C4-2B (cell line): Measurements from ENCODE around the gene MATN1.
A peak's percentile ranks its signal among the peaks of the same experiment; 100 is the strongest.

Experiments
- H3K27ac ChIP-seq: fragments of 450-650 bp; 2 replicates; pipeline ENCODE4 v1.5.1; 2017
- ZFX ChIP-seq: fragments of 450-650 bp; IDR thresholded peaks from 2 replicates; pipeline ENCODE4 v1.6.1; 2017
- TF ChIP-seq, protein P1 (sequence below): fragments of 450-650 bp; conservative IDR thresholded peaks from 2 replicates; pipeline ENCODE4 v1.5.1; 2017; ENCODE audit warnings: mild to moderate bottlenecking

Gene MATN1

DNA sequence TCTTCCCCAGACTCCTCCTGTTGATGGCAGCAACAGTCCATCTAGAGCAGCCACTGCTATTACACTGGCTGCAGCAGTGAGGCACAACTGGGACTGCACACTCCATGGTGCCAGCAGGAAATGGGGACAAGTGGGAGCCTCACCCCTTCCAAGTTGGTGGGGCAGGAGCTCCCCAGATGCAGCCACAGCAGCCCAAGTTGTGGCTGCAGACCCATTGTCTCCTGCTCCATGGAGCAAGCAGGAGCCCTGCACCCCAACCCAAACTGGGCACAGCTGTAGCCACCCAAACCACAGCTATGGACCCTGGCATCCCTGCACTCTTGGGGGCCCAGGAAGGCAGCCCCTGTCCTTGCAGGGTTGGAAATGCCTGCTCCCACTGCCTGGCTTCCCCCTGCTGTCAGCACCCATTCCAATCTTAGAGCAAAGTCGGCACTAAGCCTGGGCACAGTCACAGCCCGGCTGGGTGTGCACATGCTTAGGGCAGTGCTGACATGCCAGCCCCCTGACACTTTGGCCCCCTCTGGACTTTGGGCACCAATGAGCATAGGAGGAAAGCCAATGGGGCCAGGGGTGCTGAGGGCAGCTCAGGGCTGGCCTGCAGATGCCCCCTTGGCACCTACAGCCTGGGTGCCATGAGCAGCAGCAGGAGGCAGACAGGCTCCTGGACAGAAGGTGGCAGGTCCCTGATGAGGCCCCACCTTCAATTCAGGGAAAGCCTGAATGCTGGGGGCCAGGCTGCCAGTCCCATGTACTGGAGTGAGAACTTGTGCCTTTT is 44.0 kb downstream of the MATN1 start:
- TF ChIP-seq, protein P1, sequence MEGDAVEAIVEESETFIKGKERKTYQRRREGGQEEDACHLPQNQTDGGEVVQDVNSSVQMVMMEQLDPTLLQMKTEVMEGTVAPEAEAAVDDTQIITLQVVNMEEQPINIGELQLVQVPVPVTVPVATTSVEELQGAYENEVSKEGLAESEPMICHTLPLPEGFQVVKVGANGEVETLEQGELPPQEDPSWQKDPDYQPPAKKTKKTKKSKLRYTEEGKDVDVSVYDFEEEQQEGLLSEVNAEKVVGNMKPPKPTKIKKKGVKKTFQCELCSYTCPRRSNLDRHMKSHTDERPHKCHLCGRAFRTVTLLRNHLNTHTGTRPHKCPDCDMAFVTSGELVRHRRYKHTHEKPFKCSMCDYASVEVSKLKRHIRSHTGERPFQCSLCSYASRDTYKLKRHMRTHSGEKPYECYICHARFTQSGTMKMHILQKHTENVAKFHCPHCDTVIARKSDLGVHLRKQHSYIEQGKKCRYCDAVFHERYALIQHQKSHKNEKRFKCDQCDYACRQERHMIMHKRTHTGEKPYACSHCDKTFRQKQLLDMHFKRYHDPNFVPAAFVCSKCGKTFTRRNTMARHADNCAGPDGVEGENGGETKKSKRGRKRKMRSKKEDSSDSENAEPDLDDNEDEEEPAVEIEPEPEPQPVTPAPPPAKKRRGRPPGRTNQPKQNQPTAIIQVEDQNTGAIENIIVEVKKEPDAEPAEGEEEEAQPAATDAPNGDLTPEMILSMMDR, result no peak
- no peak for TF ChIP-seq ZFX
- H3K27ac ChIP-seq, result no peak overlapping the region

DNA sequence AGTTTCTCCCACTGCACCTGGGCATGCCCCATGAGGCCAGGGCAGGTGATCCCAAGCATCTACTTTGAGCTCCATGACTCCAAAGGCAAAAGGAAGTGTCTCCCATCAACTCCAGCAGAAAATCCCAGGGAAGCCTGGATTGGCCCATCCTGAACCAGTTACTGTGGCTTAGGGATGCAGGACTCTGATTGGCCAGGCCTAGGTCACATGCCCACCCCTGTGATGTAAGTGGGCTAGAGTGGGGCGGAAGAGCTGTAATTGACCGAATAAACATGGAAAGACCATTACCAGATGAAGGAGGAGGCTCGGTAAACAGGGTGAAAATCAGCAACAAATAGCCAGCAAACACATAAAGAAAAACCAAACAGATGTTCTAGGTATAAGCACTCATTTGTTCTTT is 45.2 kb downstream of the MATN1 start:
- peak overlapping the region; percentile 20; the same call in 1 of the 2 replicates for H3K27ac ChIP-seq
- no peak for TF ChIP-seq ZFX
- TF ChIP-seq, protein P1, result no peak

DNA sequence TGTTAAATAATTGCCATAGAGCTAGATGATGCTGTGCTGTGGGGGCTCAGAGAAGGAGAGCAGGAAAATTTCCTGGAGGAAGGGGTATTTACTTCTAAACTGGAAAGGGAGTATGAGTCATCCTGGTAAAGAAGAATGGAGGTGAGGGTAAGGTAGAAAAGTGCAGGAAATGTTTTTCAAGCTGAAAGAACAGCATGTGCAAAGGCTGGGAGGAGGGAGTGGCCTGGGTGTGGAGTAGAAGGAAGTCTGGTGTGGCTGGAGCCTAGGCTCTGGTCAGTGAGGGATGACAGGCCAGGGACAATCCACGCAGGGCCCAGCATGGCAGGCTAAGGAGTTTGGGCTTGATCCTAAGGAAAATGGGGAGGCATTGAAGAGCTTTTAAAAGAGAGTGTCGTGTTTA is 45.9 kb downstream of the MATN1 start:
- peak overlapping the region; percentile 20 for H3K27ac ChIP-seq
- TF ChIP-seq ZFX, result no peak
- TF ChIP-seq, protein P1, result no peak

DNA sequence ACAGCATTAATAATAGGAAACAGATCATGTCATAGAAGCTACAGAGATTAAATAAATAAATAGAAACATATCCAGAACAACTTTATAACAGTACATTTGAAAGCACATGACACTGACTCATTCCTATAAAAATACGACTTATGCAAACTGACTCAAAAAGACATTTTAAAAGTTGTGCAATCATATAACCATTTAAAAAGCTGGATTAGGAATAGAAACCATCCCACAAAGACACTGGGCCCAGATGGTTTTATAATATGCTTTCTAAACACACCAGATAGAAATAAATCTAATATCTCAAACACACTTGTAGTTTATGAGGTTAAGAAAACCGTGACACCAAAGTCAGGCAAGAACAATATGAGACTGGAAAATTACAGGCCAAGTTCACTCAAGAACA is 47.6 kb downstream of the MATN1 start:
- no peak overlapping the region for H3K27ac ChIP-seq
- TF ChIP-seq, protein P1, result no peak
- TF ChIP-seq ZFX, result no peak

DNA sequence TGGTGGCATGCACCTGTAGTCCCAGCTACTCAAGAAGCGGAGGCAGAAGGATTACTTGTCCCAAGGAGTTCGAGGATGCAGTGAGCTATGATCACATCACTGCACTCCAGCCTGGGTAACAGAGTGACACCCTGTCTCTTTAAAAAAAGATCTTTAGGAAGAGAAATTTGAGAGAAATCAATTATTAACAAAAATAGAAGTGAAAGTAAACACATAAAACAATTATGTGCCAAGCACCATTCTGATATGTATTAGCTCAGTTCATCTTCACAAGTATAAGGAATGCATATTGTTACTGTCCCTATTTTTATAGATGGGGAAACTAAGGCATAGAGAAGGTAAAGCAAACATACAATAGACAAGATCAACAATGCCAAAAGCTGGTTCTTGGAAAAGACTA is 48.1 kb downstream of the MATN1 start:
- H3K27ac ChIP-seq, result peak overlapping the region; percentile 62
- TF ChIP-seq, protein P1, result no peak
- TF ChIP-seq ZFX, result no peak

DNA sequence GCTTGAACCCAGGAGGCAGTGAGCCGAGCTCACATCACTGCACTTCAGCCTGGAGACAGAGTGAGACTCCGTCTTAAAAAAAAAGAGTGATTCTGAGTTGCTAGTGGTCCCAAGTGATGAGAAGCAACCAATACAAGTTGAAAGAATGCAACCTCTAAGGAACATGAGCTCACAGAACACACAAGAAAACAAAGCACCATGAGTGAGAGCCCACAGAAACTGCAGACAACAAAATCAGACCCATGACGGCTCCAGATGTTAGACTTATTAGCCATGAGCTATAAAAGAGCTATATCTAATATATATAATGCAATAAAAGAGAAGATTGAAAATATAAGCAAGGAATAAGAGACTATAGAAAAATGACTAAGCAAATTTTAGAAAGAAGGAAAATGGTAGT is 50.0 kb downstream of the MATN1 start:
- no peak overlapping the region for H3K27ac ChIP-seq
- TF ChIP-seq, protein P1, result no peak
- no peak for TF ChIP-seq ZFX

DNA sequence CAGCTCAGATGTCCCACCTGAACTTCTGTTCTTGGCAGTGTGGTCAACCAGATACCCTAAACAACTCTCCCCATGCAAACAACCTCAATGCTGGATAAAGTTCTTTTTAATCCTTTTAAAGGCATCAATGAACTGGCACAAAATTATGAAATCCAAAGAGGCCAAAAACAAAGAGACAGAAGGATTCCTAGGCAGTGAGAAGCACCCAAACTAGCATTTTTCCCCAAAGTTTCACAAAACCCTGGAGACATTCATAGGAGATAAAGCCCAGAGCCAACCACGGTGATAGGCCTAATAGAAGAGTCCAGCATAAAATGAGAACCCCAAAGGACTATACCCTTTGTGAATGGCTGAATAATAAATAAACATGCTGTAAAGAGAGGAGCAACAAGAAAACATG is 50.7 kb downstream of the MATN1 start:
- no peak for TF ChIP-seq ZFX
- TF ChIP-seq, protein P1, result no peak
- H3K27ac ChIP-seq, result no peak overlapping the region
